ENCODE results near the gene GPHN. TPM values are rescaled to one million over a fixed set of nuclear protein-coding genes. Genes with fewer than 3 reads are reported as not detected.
"Not testable (repeated sequence)": the region's sequence is repeated elsewhere in the genome, so short reads cannot be mapped to it uniquely, and the experiment has no call there.

GPHN gene
- total RNA-seq, 1 donor from 2014 or later, result 25.1 TPM

DNA sequence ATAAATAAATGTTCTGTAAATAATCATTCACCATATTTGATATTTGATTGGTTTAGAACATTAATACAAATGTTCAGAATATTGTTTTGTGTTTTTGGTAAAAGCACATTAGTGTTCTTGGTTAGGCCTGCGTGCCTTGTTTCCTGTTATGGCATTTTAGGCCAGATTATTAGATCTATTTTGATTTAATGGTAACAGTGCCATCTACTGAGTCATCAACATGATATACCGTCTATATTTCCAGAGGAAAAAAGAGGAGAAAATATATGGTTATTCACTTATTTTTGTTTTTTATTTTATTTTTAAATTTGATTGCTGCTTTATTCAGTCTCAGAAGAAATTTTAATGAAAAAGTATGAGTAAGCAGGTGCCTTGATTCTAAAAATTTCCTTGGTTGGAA lies 60.3 kb downstream of the GPHN start:
- DNase-seq (no peak), ATAC-seq (ENCODE audit: poor library complexity) (no peak)
- intact Hi-C loops (cut with DNase I), result no loop called here

DNA sequence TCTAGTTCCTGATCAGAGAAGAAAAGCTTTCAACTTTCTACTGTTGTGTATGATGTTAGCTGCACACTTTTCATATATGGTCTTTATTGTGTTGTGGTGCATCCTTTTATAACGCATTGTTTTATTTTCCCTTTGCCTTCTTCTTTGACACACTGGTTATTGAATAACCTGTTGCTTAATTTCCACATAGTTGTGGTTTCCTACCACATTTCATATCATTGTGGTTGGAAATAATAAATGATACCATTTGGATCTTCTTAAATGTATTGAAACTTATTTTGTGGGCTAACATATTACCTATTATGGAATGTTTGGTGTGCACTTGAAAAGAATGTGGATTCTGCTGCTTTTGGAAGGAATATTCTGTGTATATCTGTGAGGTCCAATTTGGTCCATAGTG lies 64.9 kb downstream of the GPHN start:
- intact Hi-C loops (cut with DNase I), result no loop called here
- ATAC-seq (ENCODE audit: poor library complexity), result no peak
- no peak for DNase-seq

DNA sequence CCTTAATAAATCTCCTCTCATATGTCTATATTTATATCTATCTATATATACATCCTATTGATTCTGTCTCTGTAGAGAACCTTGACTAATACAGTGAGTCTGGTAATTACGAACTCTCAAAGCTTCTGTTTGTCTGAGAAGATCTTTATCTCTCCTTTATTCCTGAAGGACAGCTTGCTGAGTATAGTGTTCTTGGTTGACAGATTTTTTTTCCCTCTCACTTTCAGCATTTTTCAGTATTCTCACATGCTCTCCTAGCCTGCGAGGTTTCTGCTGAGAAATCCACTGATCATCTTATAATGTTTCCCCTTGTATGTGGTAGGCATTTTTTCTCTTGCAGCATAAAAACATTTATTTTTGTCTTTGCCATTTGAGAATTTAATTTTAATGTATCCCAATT lies 67.1 kb downstream of the GPHN start:
- DNase-seq, result no peak
- no peak for ATAC-seq (ENCODE audit: poor library complexity)
- intact Hi-C loops (cut with DNase I), result no loop called here

DNA sequence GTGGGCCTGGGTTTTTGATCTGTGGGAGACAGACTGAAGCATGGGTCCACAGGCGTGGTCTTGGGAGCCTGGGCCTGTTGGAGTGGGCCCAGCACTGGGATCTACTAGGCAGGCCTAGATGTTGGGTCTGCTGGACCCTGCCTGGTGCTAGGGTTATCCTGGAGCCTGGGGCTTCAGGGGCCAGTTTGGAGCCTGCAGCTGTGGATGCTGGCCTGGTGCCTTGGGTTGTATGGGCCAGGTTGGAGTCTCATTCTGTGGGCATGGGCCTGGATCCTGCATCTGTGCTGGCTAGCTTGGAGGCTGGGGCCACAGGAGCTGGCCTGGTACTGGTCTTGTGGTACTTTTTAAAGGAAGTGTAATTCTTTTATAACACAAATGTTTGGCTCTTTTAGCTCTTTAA lies 68.0 kb downstream of the GPHN start:
- intact Hi-C loops (cut with DNase I), result no loop called here
- DNase-seq (no peak), ATAC-seq (ENCODE audit: poor library complexity) (no peak)

DNA sequence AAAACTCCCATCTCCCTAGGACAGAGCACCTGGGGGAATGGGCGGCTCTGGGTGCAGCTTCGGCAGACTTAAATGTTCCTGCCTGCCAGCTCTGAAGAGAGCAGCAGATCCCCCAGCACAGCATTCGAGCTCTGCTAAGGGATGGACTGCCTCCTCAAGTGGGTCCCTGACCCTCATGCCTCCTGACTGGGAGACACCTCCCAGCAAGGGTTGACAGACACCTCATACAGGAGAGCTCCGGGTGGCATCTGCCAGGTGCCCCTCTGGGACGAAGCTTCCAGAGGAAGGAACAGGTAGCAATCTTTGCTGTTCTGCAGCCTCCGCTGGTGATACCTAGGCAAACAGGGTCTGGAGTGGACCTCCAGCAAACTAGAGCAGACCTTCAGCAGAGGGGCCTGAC lies 79.8 kb downstream of the GPHN start:
- intact Hi-C loops (cut with DNase I); ATAC-seq (ENCODE audit: poor library complexity); DNase-seq: not testable (repeated sequence)

DNA sequence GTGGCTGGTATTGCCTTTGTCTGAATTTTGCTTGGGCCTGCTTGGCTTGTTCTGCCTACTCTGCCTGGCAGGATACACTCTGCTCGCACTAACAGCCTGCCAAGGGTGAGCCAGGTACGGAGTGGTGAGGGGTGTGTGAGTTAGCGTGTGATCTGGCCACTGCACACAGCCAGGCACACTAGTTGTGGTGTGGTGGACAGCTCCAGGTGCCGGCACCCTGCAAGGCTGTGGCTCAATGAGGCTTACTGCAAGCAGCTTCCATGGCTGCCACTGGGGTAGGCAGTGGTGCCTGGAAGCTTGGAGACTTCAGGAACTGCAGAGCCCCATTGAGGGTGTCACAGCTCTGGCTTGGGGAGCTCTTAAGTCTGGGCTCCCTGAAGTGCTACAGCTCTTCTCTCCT lies 87.4 kb downstream of the GPHN start:
- no peak for ATAC-seq (ENCODE audit: poor library complexity)
- intact Hi-C loops (cut with DNase I), result no loop called here
- no peak for DNase-seq

DNA sequence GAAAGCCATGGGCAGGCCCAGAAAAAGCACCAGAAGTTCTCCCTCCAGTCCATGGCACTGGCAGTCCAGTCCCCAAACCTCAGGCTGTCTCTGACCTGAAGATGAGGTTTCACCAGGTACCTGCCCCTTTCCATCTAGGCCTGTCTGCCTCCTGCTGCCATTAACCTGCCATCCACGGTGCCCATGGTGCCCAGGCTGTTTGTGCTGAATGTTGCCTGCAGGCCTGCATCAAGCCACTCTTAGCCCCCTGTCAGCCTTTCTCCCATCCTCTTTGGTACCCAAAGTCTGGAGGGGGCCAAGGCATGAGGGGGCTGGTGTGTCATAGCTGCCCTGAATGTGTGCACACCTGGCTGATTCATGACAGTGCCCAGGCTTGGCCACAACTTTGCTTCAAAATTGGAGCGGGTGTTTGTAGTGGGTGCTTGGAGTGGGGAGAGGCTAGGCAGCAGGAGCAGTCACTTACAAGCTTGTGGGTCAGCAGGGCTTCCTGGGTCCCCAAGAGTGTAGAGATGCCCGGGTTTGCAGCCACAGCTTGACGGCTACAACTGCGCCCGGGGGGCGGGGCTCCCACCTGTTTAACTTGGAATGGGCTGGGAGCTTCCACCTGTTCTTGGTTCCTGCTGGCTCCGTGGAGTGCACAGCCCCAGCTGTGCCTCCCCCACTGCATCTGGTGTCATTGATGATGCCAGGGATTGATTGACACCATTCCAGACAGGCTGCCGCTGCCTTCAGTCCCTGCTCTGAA lies 88.5 kb downstream of the GPHN start:
- intact Hi-C loops (cut with DNase I), result no loop called here
- DNase-seq (no peak), ATAC-seq (ENCODE audit: poor library complexity) (no peak)

DNA sequence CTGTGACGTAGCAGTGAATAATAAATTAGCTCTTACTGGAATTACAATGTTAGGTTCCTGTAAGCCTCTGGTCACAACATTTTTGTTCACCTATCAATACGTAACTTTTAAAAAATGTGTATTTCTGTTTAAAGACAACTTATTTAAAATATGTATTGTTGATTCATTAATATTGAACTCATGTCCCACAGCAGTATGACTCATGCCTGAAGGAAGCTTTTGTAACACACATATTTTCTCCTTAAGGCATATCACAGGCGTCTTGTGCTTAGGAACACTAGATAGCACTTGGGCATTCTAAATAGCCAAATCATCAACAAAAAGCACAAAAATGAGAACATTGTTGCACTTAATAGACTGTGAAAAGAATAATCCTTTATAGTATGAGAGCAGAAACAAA lies 92.5 kb downstream of the GPHN start:
- DNase-seq, result no peak
- no peak for ATAC-seq (ENCODE audit: poor library complexity)
- intact Hi-C loops (cut with DNase I), result no loop called here

DNA sequence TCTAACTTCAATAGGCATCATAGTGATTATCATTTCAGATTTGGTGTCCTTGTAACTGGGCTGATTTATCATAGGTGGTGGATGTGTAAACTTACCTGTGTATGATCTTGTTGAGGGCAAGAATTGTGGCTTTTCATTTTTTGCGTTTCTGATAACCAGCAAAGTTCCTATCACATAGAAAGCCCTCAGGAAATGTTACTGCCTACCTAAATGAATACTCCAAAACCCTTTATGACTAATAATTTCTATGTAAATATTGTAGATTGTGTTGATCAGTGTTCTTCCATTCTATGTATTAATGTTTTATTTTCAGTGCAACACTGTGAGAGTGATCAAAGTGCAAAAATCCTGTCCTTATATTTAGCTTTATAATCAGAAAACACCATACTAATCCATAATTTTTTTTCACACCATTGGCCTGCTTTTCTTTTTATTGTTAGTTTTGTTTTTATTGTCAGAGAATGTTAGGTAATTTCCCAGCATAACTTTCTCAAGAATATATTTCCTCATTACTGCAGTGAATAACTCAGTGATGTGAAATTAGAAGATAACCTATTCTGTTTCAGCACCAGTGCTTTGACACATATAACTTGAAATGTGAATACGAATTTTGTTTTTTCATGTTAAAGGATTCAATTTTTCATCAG lies 94.1 kb downstream of the GPHN start:
- DNase-seq, result no peak
- intact Hi-C loops (cut with DNase I), result no loop called here
- no peak for ATAC-seq (ENCODE audit: poor library complexity)

DNA sequence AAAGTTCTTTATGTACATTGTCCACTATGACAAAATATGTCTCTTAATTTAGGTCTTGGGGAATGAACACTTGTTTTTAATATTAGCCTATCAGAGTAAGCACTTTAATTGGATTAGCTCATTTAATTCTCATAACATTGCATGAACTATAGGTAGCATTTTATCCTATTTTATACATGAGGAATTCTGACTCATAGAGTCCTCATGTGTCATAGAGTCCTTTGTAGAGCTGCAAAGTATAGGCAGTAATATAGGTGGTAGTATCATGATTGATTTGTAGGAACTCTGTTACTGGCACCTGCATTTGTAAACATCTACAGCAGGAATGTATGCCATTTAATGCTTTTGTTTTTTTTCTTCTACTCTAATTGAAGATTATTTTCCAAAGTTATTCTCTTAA lies 96.0 kb downstream of the GPHN start:
- intact Hi-C loops (cut with DNase I), result no loop called here
- ATAC-seq (ENCODE audit: poor library complexity), result no peak
- no peak for DNase-seq

DNA sequence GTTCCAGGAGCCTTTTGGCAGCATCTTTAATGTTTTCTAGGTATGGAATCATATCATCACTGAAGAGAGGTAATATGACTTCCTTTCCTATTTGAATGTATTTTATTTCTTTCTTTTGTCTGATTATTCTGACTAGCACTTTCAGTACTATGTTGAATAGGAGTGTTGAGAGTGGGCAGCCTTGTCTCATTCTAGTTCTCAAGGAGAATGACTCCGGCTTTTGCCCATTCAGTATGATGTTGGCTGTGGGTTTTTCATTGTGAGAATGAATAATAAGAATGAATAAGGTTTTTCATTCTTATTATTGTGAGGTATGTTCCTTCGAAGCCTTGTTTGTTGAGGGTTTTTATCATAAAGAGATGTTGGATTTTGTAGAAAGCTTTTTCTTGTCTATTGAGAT lies 98.9 kb downstream of the GPHN start:
- no peak for ATAC-seq (ENCODE audit: poor library complexity)
- intact Hi-C loops (cut with DNase I), result no loop called here
- no peak for DNase-seq

DNA sequence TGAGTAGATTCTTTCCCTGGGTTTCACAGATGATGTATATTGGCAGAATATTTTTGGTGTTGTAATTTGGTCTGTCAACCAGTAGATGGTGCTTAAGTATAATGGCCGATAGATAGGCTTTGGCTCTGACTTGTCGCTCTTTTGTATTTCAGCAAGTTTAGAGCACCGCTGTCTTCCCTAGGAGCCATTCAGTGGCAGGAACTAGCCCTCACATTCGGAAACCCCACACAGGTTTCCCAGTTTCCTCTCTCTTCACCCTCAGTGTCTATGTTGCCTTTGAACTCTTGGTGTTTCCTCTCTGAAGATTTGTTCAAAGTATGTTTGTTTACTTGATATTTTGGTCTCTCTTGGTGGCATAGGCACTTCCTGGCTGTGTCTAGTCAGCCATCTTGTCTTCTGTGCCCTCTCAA lies 102.2 kb downstream of the GPHN start:
- intact Hi-C loops (cut with DNase I), result no loop called here
- no peak for ATAC-seq (ENCODE audit: poor library complexity)
- no peak for DNase-seq

DNA sequence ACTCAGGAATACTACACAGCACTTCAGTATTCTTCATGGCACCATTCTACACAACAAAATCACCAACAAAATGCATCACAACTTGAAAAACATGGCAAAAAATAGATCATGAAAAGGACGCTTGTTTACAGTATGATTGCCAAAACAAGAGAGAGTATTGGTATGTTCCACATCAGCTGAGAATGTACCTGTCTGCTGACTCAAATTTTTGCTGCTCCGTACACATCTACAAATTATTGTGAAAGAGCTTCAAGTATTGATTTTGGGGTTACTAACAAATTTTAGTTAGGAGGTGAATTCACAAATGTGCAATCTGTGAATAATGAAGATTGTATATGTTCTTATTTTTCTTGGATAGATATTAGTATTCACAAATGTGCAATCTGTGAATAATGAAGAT lies 105.4 kb downstream of the GPHN start:
- intact Hi-C loops (cut with DNase I), result no loop called here
- ATAC-seq (ENCODE audit: poor library complexity), result no peak
- no peak for DNase-seq

DNA sequence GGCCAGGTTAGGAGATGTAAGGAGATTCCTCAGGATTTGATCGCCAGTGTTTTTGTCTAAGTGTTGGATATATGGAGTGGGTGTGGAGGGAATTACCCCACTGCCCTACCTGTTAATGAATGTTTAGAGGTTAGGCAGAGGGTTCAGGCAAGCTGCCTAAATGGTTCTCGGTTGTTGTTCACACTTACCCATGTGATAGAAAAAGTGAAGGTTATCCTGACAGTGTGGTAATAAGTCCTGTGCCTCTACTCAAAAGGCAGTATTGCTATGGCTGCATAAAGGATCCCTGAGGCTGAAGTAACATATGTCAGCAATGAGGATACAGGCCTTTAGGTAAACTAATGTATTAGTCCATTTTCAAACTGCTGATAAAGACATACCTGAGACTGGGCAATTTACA lies 112.0 kb downstream of the GPHN start:
- intact Hi-C loops (cut with DNase I), result no loop called here
- DNase-seq (no peak), ATAC-seq (ENCODE audit: poor library complexity) (no peak)

DNA sequence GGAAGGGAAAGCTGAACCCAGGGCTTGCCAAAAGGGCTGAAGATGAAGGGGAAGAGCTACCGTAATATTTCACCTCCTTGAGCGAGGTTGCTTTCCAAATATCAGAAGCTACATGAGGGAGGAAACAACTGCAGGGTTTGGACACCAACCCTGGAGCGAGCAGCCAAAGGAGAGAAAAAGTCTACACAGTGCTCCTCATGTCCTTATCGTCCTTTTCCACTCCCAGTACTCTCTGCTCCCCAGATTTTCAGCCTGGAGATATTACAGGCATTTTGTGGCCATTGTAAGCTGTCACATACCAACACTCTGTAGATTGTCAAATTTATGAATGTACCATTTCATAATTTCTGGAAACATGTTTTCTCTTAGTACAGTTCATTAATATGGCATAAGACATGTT lies 115.9 kb downstream of the GPHN start:
- intact Hi-C loops (cut with DNase I), result no loop called here
- DNase-seq, result no peak
- peak; percentile 54 for ATAC-seq (ENCODE audit: poor library complexity)

DNA sequence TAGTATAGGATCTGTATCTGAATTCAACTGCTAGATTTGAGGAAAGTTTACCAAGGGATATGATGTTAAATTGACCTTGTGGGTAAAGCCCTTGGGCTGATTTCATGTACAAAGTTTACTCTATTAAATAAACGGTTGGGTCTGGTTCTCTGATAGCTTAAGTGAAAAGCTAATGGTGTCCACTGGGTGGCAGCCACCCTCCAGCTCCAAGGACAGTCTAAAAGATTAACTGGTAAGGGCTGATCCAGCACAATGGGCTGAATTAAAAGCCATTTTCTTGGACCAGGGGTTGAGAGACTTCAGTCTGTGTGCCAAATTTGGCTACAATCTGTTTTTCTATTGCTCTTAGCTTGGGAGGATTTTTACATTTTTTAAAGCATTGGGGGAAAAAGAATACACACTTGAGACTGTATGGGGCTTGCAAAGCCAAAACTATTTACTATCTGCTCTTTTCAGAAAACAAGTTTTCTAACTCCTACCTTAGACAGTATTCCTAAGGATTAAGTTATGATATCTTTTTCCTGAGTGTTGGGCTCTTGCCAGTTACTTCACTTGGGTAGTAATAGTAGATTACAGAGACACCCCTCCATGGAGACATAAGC lies 116.5 kb downstream of the GPHN start:
- intact Hi-C loops (cut with DNase I), result no loop called here
- DNase-seq (peak; percentile 59), ATAC-seq (ENCODE audit: poor library complexity) (peak; percentile 97)

DNA sequence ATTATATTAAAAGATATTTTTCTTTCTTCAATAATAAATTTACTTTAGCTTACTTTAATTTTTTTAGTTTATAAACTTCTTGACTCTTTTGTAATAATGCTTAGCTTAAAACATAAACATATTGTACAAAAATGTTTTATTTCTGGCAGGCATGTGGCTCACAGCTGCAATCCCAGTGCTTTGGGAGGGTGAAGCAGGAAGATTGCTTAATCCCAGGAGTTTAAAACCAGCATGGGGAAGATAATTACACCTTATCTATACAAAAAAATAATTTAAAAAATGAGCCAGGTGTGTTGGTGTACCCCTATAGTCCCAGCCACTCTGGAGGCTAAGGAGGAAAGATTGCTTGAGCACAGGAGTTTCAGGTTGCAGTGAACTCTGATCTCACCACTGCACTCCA lies 120.7 kb downstream of the GPHN start:
- intact Hi-C loops (cut with DNase I), result no loop called here
- DNase-seq, result no peak
- no peak for ATAC-seq (ENCODE audit: poor library complexity)

DNA sequence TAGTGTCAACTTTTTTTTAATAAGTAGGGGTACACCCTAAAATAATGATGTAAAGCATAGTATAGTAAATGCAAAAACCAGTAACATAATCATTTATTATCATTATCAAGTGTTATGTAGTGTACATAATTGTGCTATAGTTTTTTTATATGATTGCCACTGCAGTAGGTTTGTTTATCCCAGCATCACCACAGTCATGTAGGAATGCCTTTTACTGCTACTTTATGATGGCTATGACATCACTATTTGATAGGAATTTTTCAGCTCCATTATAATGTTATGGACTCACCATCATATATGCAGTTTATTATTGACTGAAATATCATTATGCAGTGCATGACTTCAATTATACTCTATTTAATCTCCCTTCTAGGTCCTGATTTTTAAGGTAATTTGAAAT lies 121.6 kb downstream of the GPHN start:
- intact Hi-C loops (cut with DNase I), result no loop called here
- DNase-seq (no peak), ATAC-seq (ENCODE audit: poor library complexity) (no peak)

DNA sequence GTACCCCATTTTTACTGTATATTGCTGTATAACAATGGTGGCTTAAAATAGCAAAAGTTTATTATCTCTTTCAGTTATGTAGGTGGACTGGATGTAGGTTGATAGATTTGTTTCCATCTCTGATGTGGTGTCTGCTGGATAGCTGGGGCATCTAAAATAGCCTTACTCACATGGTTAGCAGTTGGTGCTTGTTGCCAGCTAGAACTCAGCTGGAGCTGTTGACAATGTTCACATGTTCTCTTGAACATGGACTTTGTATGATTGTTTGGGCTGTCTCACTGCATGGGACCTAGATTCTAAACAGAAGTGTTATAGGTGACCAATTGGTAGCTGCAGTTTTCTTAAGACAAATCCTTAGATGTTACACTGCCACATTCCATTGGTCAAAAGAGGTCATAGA lies 126.9 kb downstream of the GPHN start:
- no peak for DNase-seq
- intact Hi-C loops (cut with DNase I), result no loop called here
- peak; percentile 68 for ATAC-seq (ENCODE audit: poor library complexity)

DNA sequence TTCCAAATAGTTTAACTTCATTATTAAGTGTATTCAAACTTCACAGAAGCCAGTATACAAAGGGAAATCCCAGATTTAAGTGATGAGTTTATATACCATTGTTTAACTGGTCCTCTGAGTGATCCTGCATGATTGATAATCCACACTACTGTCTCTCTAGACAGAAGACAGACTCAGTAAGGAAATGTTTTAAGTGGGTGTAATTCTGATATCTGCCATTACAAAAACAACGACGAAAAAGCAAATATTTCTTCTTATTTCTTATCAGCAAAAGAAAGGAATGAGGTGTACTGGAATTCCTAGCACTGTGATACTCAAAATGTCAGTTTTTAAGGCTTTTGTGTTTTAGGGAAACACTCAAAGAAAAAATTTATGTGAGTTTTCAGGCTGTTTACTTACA lies 127.5 kb downstream of the GPHN start:
- no peak for DNase-seq
- intact Hi-C loops (cut with DNase I), result no loop called here

More for the DNA sequence above, 127.5 kb downstream of the GPHN start:
- ATAC-seq (ENCODE audit: poor library complexity), result no peak

Data from Right ventricle myocardium superior (tissue), 1 donor.